COLO668 (cell line): ENCODE data around the gene EEFSEC.

Source experiments
- DNase-seq: peaks from one replicate; lab custom pipeline; 2025; ENCODE audit not compliant: unreplicated experiment; lab: John Stamatoyannopoulos, UW

EEFSEC gene

GRCh38 chr3:128180436-128180835 lies 27.2 kb downstream of the EEFSEC start:
- no peak for DNase-seq

- DNase-seq = no peak
Measured at GRCh38 chr3:128180913-128181312, 27.6 kb downstream of the EEFSEC start.

DNA sequence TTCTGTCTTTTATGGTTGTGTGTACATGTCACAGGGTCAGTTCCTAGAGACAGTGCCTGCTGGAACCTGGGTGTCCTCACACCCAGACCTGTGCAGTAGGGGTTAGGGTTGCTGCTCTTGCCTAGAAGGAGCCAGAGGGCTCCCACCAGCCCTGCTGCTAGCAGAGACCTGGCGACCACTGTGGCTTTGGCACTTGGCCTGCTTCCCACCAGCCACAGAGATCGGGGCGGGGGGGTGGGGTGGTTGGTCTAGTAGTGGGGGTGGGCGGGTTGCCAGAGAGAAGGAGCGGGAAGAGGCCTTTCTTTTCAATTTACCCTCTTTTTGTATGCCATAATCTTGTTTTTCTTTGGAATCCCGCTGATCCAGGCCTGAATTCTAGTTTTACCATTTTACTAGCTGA lies 29.4 kb downstream of the EEFSEC start:
- DNase-seq = no peak

DNA sequence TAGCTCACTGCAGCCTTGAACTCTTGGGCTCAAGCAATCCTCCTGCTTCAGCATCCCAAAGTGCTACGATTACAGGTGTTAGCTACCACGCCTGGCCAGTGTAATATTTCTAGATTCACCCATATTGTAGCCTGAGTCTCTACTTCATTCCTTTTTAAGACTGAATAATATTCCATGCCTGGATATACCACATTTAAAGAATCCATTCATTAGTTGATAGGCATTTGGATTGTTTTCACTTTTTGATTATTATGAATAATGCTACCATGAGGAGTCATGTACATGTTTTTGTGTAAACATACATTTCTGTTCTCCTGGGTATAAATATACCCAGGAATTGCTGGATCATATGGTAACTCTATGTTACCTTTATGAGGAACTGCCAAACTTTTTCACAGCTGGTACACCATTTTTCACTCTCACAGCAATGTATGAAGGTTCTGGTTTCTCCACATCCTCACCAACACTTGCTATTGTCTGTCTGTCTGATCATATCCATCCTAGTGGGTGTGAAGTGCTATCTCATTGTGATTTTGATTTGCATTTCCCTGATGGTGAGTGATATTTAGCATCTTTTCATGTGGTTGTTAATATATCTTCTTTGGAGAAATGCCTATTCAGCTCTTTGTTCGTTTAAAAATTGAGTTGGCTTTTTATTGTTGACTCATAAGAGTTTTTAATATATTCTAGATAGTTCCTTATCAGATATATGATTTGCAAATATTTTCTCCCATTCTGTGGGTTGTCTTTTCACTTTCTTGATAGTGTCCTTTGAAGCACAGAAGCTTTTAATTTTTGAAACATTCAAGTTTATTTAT lies 32.6 kb downstream of the EEFSEC start:
- no peak for DNase-seq

DNA sequence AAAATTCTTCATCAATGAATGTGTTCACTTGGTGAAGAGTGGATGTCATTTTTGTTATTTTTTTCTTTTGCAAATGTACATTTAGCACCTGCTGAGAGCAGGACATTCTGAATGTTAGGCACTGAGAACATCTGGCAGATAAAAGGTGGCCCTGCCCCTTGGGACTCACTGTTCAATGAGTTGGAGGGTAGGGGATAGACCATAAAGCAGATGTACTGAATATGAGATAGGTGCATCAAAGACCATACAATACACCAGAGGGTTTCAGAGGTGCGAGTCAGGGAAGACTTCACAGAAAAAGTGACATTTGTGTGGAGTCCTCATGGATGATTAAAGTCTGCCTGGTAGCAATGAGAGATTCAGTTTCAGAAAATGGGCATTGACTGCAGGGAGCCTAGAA lies 34.2 kb downstream of the EEFSEC start:
- DNase-seq = no peak

DNA sequence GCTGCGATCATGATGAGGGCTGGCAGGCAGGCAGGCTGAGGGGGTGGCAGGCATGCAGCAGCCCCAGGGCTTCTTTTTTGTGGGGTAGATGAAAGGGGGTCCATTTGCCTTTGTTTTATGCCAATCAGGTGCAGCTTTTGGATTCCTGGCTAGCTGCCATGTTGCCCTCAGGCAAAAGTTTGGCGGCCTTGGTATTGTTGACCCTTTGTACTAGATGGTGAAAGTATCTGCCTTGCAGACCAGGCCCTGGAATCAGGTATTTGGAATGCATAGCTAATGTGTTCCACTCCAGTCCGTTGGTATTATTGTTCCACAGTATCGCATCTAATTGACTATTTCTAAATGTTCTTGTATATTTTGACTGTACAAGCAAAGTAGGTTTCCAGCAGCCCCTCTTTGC lies 35.0 kb downstream of the EEFSEC start:
- DNase-seq = peak; percentile 17

GRCh38 chr3:128188956-128189355 lies 35.7 kb downstream of the EEFSEC start:
- DNase-seq = no peak

- no peak for DNase-seq
Measured at GRCh38 chr3:128190501-128190900, 37.2 kb downstream of the EEFSEC start.

GRCh38 chr3:128192131-128192530 lies 38.9 kb downstream of the EEFSEC start:
- no peak for DNase-seq

DNA sequence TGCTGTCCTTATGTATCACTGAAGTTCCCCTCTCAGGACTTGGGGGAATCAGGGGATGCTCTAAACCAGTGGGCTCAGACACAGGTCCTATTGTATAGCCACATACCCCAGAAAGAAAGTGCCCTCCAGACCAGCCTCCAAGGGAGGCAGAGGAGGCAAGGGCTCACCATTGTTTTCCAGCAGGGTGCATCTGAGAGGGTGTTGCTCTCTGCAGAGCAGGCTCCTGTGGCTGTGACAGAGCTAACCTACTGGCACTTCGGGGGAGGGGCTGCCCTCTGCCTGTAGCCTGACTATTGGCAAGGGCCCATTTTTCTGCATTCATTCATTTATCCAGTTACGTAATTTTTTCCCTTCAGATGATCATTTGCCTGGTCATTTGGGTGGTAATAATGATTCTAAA lies 39.9 kb downstream of the EEFSEC start:
- DNase-seq = no peak

GRCh38 chr3:128194843-128195242 lies 41.6 kb downstream of the EEFSEC start:
- DNase-seq = no peak

- DNase-seq = no peak
Measured at GRCh38 chr3:128195369-128195768, 42.1 kb downstream of the EEFSEC start.

- no peak for DNase-seq
Measured at GRCh38 chr3:128195802-128196201, 42.5 kb downstream of the EEFSEC start.

DNA sequence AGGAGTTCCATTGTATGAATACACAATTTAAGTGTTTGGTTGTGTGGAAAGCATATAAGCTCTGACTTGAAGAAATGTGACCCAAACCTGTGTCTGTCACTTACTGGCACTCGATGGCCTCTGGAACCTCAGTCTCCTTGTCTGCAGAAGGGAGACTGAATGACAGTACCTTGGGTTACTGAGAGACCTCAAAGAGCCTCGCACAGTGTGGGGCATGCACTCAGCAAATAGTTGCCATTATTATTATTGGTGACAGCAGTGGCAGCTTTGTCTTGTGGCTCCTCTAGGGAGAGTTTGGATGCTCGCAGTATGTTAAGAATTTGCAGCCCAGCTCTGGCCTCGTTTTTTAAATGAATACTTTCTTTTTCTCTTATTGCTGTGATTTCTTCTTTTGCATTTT lies 43.4 kb downstream of the EEFSEC start:
- DNase-seq = no peak

- no peak for DNase-seq
Measured at GRCh38 chr3:128197855-128198254, 44.6 kb downstream of the EEFSEC start.

DNA sequence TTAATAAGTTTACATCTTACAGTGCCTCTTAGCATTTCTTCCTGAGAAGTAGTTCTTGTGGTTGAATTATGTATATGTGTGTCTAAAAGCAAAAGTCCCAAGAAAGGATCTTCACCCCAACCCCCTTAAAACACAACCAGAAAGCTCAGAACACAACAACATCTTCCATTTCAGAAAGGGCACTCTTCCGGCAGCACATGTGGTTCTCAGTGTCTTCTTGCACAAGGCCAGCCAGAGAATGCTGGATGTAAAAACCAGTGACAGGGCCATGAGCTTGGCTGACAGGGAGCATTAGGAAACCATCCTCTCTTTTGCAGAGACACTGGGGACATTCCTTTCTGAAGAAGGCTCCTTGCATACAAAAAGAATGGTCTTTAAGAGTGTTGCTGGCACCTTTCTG lies 45.0 kb downstream of the EEFSEC start:
- DNase-seq = no peak

DNA sequence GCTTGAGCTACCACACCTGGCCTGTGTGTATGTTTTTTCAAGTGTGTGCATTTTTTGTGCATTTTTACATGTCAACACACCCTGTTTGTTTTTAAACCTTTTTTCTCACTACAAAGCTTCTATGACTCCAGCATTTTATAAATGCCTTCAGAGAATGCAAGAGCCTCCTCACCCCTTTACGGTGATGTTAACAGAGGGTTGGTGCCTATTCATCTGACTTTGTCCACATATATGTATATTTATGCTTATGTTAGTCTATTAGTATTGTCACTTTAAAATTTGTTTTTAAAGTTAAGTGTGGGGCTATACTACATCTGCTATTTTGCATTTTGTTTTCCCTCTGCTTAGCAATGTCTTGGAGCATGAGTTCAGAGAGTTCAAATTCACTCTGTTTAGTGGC lies 45.8 kb downstream of the EEFSEC start:
- no peak for DNase-seq

DNA sequence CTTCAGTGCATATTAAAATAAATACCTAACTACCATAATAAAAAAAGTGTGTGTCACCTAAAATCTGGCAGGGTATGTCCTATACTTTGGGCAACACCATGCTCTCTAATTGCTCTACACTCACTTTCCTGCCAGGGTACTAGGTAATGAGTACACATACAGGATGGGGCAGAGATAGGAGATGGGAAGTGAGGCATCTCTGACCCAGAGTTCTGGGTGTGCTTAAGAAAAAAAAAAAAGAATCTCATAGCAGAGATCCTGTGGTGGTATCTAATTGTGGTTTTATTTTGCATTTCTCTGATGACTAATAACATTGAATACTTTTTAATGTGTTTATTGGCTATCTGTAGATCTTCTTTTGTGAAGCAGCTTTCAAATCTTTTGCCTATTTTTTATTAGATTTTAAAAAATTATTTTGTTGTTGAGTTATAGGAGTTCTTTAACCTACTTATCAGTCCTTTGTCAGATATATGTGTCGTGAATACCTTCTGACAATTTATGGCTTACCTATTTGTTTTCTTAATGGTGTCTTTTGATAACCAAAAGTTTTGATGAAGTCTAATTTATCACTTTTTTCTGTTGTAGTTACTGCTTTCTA lies 48.0 kb downstream of the EEFSEC start:
- no peak for DNase-seq

- DNase-seq = no peak
Measured at GRCh38 chr3:128203169-128203568, 49.9 kb downstream of the EEFSEC start.

- DNase-seq = no peak
Measured at GRCh38 chr3:128205558-128206145, 52.4 kb downstream of the EEFSEC start.

DNA sequence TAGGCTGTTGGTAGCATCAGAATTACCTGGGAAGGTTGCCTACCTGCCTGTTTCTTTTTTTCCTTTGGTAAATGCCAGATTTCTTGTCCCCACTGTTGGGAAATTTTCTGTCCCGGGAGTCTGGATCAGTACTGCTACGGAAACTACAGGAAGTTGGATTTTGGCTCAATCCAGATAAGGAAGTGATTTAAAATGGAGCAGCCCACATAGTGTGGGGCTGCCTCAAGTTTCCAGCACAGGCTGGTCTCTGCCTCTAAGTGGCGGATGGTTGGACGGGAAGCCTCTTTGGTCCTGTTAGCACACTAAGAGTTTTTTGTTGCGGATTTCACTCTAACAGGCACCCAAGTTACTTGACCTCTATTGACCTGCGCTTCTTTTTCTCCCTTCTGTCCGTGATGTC lies 54.7 kb downstream of the EEFSEC start:
- no peak for DNase-seq

GRCh38 chr3:128210711-128211110 lies 57.4 kb downstream of the EEFSEC start:
- DNase-seq = no peak
